IMR-90 (cell line): ENCODE data around the gene DCP2.

Experiments
- BHLHE40 ChIP-seq: fragments of 150-350 bp; IDR thresholded peaks from 2 replicates; pipeline ENCODE4 v1.6.1; 2016; ENCODE audit warnings: mild to moderate bottlenecking, low read depth, low read length
- CEBPB ChIP-seq: IDR thresholded peaks from 2 replicates; pipeline ENCODE4 v1.6.1; 2012; ENCODE audit warnings: low read depth, low read length, improper control_type of control experiment
- CHD1 ChIP-seq: IDR thresholded peaks from 2 replicates; pipeline ENCODE4 v1.6.1; 2012; ENCODE audit warnings: low read depth, low read length, improper control_type of control experiment
- CTCF ChIP-seq: conservative IDR thresholded peaks from 2 replicates; pipeline ENCODE4 v1.5.1; 2012; ENCODE audit warnings: mild to moderate bottlenecking, low read depth, low read length, improper control_type of control experiment
- ELK1 ChIP-seq: fragments of 150-350 bp; IDR thresholded peaks from 2 replicates; pipeline ENCODE4 v1.6.1; 2016; ENCODE audit warnings: low read depth, mild to moderate bottlenecking, low read length, moderate library complexity, borderline replicate concordance
- FOS ChIP-seq: fragments of 150-350 bp; IDR thresholded peaks from 2 replicates; pipeline ENCODE4 v1.6.1; 2016; ENCODE audit warnings: low read depth, low read length
- MXI1 ChIP-seq: IDR thresholded peaks from 2 replicates; pipeline ENCODE4 v1.6.1; 2012; ENCODE audit warnings: low read depth, mild to moderate bottlenecking, low read length, moderate library complexity, borderline replicate concordance
- POLR2A ChIP-seq: IDR thresholded peaks from 2 replicates; pipeline ENCODE4 v1.6.1; 2012; ENCODE audit warnings: mild to moderate bottlenecking, low read depth, low read length
- RAD21 ChIP-seq: IDR thresholded peaks from 2 replicates; pipeline ENCODE4 v1.6.1; 2012; ENCODE audit warnings: low read length, improper control_type of control experiment
- RCOR1 ChIP-seq: IDR thresholded peaks from 2 replicates; pipeline ENCODE4 v1.6.1; 2012; ENCODE audit warnings: mild to moderate bottlenecking, low read length, improper control_type of control experiment; ENCODE audit not compliant: insufficient replicate concordance
- SMC3 ChIP-seq: fragments of 150-350 bp; IDR thresholded peaks from 2 replicates; pipeline ENCODE4 v1.6.1; 2016; ENCODE audit warnings: low read depth, mild to moderate bottlenecking, antibody characterized with exemption, low read length, moderate library complexity
- USF2 ChIP-seq: fragments of 150-350 bp; IDR thresholded peaks from 2 replicates; pipeline ENCODE4 v1.6.1; 2017; ENCODE audit warnings: mild to moderate bottlenecking, antibody characterized with exemption, low read length, low read depth

- no peak for TF ChIP-seq CTCF
- TF ChIP-seq SMC3 = no peak
- TF ChIP-seq POLR2A = no peak
- TF ChIP-seq CEBPB = no peak
- no peak for TF ChIP-seq ELK1
- TF ChIP-seq RAD21 = no peak
- TF ChIP-seq CHD1 = no peak
- no peak for TF ChIP-seq USF2
- TF ChIP-seq BHLHE40 = no peak
- no peak for TF ChIP-seq MXI1
- no peak for TF ChIP-seq RCOR1
- TF ChIP-seq FOS = no peak
These were observed 92.0 kb downstream of the DCP2 start for GRCh38 chr5:113068559-113068958.
